ENCODE measurements around the gene LATS2.

The LATS2 gene

DNA sequence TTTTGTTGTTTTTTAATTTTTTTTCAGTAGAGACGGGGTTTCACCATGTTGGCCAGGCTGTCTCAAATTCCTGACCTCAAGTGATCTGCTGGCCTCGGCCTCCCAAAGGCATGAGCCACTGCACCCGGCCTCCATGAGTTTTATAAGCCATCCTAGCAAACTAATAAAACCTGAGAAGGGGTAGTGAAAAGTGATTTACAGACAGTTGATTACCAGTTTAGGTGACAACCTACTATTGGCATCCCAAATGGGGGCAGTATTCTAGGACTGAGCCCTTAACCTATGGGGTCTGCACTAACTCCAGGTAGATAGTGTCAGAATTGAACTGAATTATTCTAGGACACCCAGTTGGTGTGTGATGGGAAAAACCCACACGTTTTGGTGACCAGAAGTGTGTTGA lies 6.5 kb upstream of the LATS2 start:
- DNase-seq (ENCODE audit: low read depth in 1 of 2, low spot score in 1 of 2) = no peak
- no peak overlapping the region for H3K27ac ChIP-seq (replicated peaks)
- TF ChIP-seq POLR2AphosphoS5 (IDR thresholded peaks at IDR 0.05; ENCODE audit: low read depth) (no peak), GABPA (IDR thresholded peaks at IDR 0.05; ENCODE audit: low read depth) (no peak), SPI1 (IDR thresholded peaks at IDR 0.05; ENCODE audit: borderline replicate concordance, low read depth) (no peak)
- TF ChIP-seq, protein P1, sequence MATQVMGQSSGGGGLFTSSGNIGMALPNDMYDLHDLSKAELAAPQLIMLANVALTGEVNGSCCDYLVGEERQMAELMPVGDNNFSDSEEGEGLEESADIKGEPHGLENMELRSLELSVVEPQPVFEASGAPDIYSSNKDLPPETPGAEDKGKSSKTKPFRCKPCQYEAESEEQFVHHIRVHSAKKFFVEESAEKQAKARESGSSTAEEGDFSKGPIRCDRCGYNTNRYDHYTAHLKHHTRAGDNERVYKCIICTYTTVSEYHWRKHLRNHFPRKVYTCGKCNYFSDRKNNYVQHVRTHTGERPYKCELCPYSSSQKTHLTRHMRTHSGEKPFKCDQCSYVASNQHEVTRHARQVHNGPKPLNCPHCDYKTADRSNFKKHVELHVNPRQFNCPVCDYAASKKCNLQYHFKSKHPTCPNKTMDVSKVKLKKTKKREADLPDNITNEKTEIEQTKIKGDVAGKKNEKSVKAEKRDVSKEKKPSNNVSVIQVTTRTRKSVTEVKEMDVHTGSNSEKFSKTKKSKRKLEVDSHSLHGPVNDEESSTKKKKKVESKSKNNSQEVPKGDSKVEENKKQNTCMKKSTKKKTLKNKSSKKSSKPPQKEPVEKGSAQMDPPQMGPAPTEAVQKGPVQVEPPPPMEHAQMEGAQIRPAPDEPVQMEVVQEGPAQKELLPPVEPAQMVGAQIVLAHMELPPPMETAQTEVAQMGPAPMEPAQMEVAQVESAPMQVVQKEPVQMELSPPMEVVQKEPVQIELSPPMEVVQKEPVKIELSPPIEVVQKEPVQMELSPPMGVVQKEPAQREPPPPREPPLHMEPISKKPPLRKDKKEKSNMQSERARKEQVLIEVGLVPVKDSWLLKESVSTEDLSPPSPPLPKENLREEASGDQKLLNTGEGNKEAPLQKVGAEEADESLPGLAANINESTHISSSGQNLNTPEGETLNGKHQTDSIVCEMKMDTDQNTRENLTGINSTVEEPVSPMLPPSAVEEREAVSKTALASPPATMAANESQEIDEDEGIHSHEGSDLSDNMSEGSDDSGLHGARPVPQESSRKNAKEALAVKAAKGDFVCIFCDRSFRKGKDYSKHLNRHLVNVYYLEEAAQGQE (IDR thresholded peaks at IDR 0.05; ENCODE audit: insufficient replicate concordance, low read depth) = no peak
- TF ChIP-seq, protein P2, sequence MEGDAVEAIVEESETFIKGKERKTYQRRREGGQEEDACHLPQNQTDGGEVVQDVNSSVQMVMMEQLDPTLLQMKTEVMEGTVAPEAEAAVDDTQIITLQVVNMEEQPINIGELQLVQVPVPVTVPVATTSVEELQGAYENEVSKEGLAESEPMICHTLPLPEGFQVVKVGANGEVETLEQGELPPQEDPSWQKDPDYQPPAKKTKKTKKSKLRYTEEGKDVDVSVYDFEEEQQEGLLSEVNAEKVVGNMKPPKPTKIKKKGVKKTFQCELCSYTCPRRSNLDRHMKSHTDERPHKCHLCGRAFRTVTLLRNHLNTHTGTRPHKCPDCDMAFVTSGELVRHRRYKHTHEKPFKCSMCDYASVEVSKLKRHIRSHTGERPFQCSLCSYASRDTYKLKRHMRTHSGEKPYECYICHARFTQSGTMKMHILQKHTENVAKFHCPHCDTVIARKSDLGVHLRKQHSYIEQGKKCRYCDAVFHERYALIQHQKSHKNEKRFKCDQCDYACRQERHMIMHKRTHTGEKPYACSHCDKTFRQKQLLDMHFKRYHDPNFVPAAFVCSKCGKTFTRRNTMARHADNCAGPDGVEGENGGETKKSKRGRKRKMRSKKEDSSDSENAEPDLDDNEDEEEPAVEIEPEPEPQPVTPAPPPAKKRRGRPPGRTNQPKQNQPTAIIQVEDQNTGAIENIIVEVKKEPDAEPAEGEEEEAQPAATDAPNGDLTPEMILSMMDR (IDR thresholded peaks at IDR 0.05; ENCODE audit: insufficient read depth, low read length) = no peak
- H3K27me3 ChIP-seq (ENCODE audit: insufficient read depth, poor library complexity, severe bottlenecking) = no peaks in the 10 kb centered on the region
- no peak overlapping the region for H3K4me3 ChIP-seq (replicated peaks; ENCODE audit: insufficient read depth, low read length)

DNA sequence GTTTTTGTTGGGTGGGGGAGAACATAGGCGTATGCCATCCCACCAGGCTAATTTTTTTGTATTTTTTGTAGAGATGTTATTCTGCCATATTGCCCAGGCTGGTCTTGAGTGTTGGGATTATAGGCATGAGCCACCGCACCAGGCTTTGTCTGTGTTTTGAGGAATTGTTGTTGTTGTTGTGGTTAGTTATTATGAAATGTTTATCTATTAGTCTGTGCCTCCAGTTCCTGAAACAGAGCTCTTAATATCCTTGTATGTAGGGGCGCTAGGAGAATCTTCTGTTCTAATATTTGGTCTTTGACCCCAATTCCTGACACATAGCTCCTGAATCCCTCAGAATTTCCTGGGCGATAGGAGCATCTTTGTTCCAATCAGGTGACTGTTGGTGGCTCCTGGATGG lies 5.6 kb upstream of the LATS2 start:
- H3K27me3 ChIP-seq (ENCODE audit: insufficient read depth, poor library complexity, severe bottlenecking) = no peaks in the 10 kb centered on the region
- no peak for DNase-seq (ENCODE audit: low read depth in 1 of 2, low spot score in 1 of 2)

DNA sequence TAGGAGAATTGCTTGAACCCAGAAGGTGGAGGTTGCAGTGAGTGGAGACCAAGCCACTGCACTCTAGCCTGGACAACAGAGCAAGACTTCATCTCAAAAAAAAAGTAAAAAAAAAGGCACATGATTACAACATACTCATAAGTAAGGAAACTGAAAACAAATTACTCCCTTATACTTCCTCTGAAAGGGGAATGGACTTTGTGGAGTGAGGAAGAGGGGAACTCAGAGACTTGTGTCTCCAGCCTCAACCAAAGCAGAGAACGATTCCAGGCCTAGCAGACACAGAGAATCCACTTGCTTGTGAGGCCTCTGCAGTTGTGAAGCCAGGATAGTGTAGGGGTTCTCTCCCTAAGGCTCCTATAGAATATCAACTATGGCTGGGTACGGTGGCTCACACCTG lies 4.3 kb upstream of the LATS2 start:
- Histone ChIP-seq H3K27me3 (ENCODE audit: insufficient read depth, poor library complexity, severe bottlenecking) (no peaks in the 10 kb centered on the region), H3K27ac (replicated peaks) (no peak overlapping the region), H3K4me3 (replicated peaks; ENCODE audit: insufficient read depth, low read length) (no peak overlapping the region)
- no peak for DNase-seq (ENCODE audit: low read depth in 1 of 2, low spot score in 1 of 2)
- TF ChIP-seq, protein P1 (IDR thresholded peaks at IDR 0.05; ENCODE audit: insufficient replicate concordance, low read depth) = no peak
- peak; percentile 16; the same call in 1 of the 2 replicates for TF ChIP-seq SPI1 (IDR thresholded peaks at IDR 0.05; ENCODE audit: borderline replicate concordance, low read depth)

More for the DNA sequence above, 5.6 kb upstream of the LATS2 start:
- Histone ChIP-seq H3K27ac (replicated peaks) (no peak overlapping the region), H3K4me3 (replicated peaks; ENCODE audit: insufficient read depth, low read length) (no peak overlapping the region)
- TF ChIP-seq POLR2AphosphoS5 (IDR thresholded peaks at IDR 0.05; ENCODE audit: low read depth) (no peak), SPI1 (IDR thresholded peaks at IDR 0.05; ENCODE audit: borderline replicate concordance, low read depth) (no peak), GABPA (IDR thresholded peaks at IDR 0.05; ENCODE audit: low read depth) (no peak)
- TF ChIP-seq, protein P2 (IDR thresholded peaks at IDR 0.05; ENCODE audit: insufficient read depth, low read length) = no peak
- TF ChIP-seq, protein P1 (IDR thresholded peaks at IDR 0.05; ENCODE audit: insufficient replicate concordance, low read depth) = no peak
